ENCODE data around the gene MTA1.

DNA sequence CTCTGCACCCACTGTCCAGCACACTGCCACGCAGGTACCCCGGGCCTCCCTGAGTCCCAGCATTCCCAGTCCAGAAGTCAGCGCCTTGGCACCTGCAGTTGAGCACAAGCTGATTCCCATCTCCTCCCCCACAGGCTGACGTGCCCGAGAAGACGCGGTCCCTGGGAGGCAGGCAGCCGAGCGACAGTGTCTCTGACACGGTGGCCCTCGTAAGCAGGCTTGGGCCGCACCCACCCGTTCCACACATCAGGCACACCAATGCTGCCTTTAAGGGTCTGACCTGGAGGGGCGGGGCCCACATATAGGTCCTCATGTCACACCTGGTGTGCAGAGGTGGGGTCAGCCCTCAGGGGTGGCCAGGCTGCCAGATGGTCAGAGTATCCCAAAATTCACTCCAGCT is 39.7 kb upstream of the MTA1 start:
- TF ChIP-seq, protein P1, sequence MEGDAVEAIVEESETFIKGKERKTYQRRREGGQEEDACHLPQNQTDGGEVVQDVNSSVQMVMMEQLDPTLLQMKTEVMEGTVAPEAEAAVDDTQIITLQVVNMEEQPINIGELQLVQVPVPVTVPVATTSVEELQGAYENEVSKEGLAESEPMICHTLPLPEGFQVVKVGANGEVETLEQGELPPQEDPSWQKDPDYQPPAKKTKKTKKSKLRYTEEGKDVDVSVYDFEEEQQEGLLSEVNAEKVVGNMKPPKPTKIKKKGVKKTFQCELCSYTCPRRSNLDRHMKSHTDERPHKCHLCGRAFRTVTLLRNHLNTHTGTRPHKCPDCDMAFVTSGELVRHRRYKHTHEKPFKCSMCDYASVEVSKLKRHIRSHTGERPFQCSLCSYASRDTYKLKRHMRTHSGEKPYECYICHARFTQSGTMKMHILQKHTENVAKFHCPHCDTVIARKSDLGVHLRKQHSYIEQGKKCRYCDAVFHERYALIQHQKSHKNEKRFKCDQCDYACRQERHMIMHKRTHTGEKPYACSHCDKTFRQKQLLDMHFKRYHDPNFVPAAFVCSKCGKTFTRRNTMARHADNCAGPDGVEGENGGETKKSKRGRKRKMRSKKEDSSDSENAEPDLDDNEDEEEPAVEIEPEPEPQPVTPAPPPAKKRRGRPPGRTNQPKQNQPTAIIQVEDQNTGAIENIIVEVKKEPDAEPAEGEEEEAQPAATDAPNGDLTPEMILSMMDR (IDR thresholded peaks at IDR 0.05; ENCODE audit: insufficient read depth, low read length, poor library complexity, severe bottlenecking), result no peak
- no peak for TF ChIP-seq EZH2phosphoT487 (conservative IDR thresholded peaks at IDR 0.05; ENCODE audit: low read length)

Data from SU-DHL-6 (cell line).